NCI-H526 (cell line): ENCODE measurements around the gene SIKE1.
"Not testable (repeated sequence)": the region's sequence is repeated elsewhere in the genome, so short reads cannot be mapped to it uniquely, and the experiment has no call there.

Source experiments
- DNase-seq, 2 experiments: peaks; one replicate each; lab custom pipeline; 2025; lab: John Stamatoyannopoulos, UW

Gene SIKE1

DNA sequence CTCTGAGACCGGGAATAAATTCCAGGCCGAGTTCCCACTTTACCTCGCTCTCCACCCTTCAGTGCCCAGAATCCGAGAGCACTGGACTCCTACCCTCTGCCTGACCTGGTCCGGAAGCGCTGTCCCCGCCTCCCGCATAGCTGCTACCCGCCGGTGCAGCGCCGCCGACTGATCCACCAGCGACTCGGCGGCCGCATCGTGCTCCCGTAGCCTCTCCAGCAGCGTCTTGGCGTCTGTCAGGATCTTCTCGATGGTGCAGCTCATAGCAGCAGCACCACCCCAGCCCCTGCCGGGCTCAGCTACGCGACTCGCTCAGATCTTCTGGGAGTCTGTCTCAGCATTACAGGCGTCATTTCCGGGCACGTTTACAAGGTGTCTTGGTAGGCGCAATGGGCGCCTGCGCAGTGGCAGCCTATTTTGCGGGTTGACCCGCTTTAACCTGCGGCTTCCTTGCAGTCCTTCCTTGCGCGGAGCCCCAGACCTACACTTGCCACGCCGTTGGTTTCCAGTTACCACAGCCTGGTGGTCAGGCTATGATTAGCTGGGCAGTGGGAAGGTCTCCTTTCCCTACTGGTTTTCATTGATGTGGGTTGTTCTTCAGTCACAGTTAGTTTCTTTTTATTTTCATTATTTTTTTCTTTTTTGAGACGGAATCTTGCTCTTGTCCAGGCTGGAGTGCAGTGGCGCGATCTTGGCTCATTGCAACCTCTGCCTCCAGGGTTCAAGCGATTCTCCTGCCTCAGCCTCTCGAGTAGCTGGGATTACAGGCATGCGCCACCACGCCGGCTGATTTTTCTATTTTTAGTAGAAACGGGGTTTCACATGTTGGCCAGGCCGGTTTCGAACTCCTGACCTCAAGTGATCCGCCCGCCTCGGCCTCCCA is at the start of gene SIKE1:
Gene SIKE1, minus strand, starts transcription at position 342 of the 883 bp plus-strand sequence. Its CDS starts 78 bp downstream, at position 264.
- DNase-seq, result peak; percentile 96 to 98

DNA sequence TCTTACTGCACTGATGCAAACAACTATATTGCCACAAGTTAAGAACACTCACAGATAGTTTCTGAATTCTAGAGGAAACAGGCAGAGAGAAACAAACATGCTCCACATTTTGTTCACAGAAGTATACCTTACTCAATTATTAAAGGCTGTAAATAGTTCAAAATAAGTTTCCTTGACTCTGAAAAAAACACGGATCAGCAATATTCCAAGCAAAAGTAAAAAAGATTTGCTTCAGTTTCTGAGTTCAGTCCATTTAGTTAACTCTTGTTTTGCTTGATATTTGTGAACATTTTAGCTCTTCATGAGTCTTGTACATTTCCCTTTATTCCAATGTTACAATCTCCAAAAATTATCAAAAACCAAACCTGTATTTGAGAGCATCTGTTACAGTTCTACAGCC is 49.6 kb upstream of the SIKE1 start:
- not testable (repeated sequence) for DNase-seq

DNA sequence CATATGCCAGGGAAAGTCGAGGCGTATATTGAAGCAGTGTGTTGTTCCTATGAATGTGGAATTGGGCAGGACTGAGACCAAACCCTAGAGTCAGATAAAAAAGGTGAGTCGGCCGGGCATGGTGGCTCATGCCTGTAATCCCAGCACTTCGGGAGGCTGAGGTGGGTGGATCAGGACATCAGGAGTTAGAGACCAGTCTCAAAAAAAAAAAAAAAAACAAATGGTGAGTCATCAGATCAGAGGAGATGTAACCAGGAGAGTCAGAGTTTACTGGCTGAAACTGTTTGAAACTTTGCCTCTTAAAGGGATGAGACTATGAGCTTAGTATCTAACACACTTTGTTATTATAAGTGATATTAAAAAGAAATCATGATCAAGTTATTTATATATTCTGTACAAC is 47.8 kb upstream of the SIKE1 start:
- DNase-seq, result no peak

DNA sequence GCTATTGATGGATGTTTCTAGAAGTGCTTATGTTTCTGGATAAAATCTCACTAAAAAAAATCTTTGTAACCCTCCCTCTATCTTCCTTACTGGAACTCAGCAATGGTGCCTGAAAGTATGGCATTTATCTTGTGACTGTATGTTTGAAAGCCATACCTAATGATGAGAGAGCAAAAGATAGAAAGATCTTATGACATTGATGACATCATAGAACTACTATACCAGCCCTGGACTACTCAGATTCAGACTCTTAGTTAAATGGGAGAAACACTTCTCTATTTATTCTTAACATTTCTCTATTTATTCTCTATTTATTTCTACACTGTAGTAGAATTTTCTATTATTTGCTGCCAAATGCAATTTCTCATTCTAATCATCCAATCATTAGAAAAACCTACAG is 41.5 kb upstream of the SIKE1 start:
- no peak for DNase-seq

DNA sequence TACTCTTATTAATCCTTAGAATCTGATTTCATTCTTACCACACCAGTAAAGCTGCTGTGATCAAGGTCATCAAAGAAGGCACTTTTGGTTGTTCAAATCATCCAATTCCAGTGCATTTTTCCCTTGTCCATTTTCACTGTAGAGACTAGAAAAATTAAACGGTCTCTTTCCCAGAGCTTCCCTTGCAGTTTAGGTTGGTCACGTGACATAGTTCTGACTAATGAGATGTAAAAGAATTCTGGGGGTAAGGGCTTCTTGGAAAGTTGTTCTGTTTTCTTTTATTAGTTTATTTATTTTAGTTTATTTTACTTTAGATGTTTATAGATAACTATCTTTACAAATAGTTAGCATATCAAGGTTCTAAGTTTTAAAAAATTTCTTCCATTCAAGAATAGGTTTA is 39.9 kb upstream of the SIKE1 start:
- DNase-seq, result no peak

DNA sequence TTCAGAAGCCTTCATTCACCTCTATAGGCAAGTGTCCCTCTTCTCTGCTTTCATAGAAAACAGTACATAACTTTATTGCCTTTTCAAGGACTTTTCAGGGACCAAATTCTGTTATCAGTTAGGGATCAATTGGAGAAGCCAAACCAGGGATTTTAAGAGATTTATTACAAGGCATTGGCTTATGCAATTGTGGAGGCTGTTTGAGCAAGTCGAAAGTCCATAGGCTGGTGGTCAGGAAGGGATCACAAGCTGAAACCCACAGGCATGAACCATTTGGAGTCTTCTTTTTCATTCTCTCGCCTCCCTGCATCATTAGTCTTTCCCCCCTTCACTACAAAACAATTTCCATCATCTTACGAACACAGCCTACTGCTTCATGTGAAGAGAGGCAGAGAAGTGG is 39.4 kb upstream of the SIKE1 start:
- DNase-seq, result no peak

DNA sequence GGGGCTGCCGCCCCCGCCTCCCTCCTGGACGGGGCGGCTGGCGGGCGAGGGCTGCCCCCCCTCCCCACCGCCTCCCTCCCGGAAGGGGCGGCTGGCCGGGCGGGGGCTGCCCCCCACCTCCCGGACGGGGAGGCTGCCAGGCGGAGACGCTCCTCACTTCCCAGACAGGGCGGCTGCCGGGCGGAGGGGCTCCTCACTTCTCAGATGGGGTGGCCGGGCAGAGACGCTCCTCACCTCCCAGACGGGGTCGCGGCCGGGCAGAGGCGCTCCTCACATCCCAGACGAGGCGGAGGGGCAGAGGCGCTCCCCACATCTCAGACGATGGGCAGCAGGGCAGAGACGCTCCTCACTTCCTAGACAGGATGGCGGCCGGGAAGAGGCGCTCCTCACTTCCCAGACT is 24.0 kb upstream of the SIKE1 start:
- DNase-seq, result not testable (repeated sequence)

DNA sequence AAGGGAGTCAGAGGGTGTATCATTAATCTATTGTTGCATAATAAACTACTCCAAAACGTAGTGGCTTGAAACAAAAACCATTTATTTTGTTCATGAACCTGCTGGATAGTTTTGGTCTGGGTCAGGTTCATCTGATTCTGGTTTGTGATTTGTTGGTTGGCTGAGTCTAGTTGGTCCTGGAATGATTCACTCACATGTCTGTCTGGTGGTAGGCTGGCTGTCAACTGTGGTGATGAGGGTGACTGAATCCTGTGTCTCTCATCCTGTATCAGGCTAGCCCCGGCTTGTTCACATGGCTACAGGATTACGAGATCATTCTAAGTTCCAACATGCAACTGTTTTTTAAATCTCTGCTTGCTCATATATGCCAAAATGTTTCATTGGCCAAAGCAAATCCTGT is 22.5 kb upstream of the SIKE1 start:
- DNase-seq, result no peak

DNA sequence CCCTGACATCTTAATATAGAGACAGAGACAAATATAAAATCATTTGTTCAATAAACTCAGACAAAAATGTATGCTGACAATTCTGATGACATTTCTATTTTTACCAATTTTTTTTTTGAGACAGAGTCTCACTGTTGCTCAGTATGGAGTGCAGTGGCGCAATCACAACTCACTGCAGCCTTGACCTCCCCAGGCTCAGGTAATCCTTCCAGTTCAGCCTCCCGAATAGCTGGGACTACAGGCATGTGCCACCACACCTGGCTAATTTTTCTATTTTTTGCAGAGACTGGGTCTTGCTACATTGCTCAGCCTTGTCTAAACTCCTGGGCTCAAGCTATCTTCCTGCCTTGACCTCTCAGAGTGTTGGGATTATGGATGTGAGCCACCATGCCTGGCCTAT is 13.6 kb upstream of the SIKE1 start:
- DNase-seq, result no peak

DNA sequence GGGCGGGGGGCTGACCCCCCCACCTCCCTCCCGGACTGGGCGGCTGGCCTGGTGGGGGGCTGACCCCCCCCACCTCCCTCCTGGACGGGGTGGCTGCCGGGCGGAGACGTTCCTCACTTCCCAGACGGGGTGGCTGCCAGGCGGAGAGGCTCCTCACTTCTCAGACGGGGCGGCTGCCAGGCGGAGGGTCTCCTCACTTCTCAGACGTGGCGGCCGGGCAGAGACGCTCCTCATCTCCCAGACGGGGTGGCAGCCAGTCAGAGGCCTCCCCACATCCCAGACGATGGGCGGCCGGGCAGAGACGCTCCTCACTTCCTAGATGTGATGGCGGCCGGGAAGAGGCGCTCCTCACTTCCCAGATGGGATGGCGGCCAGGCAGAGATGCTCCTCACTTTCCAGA is 10.1 kb upstream of the SIKE1 start:
- not testable (repeated sequence) for DNase-seq

DNA sequence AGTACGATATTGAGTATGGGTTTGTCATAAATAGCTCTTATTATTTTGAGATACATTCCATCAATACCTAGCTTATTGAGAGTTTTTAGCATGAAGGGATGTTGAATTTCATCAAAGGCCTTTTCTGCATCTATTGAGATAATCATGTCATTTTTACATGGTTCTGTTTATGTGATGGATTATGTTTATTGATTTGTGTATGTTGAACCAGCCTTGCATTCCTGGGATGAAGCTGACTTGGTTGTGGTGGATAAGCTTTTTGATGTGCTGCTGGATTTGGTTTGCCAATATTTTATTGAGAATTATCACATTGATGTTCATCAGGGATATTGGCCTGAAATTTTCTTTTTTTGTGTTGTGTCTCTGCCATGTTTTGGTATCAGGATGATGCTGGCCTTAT is 6.0 kb upstream of the SIKE1 start:
- not testable (repeated sequence) for DNase-seq

DNA sequence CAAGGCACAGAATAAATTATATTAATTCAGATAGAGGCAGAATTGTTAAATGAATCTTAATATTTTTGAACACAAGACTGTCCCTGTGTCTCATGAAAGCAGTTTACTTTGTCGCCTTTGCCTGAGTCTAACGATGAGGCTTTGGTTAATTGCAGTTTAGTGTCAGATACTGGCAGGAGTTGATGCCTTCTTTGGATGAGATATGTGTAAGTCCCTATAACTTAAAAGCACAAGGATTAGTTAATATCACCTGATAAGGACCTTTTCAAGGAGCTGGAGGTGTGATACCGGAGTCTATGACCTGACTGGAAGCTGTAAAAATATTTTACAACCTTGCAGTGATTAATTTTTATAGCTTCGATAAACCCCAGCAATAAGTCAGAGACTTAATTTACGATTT is 2.0 kb upstream of the SIKE1 start:
- no peak for DNase-seq

DNA sequence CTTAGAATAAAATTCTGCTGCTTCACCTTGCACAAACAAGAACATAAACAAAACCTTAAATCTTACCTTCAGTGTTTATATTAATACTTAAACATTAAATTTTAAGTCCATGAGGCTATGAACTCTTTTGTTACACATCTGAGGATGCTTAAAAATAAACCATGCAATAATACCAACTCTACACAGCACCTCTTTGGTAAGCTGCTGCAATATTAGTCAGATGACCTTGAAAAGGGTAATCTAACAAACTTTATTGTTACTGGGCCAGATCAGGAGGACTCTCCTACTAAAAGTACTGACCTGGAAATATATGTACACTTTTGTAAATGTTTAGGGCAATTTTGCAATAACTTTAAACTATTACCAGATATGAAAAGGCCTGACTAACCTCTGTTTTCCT is 763 bp downstream of the SIKE1 start:
- no peak for DNase-seq

DNA sequence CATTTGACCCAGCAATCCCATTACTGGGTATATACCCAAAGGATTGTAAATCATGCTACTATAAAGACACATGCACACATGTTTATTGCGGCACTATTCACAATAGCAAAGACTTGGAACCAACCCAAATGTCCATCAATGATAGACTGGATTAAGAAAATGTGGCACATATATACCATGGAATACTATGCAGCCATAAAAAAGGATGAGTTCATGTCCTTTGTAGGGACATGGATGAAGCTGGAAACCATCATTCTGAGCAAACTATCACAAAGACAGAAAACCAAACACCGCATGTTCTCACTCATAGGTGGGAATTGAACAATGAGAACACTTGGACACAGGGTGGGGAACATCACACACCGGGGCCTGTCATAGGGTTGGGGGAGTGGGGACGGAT is 3.8 kb downstream of the SIKE1 start:
- DNase-seq, result not testable (repeated sequence)

DNA sequence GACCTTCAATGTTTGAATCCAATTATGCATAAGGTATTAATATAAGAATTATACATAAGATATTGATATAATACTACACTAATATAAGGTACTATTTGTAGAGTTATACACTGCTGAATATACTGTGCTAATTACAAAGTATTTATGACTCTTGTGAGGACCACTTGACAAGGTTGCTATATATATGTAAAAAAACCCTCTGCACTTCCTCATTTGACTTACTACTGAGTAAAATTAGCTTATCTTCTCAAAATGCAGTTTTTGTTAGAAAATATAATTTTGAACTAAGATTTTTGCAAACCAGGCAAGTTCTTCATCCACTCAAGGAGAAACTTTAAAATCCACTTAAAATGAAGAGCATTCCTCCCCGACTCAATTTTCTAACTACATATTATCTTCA is 8.5 kb downstream of the SIKE1 start:
- DNase-seq, result no peak

DNA sequence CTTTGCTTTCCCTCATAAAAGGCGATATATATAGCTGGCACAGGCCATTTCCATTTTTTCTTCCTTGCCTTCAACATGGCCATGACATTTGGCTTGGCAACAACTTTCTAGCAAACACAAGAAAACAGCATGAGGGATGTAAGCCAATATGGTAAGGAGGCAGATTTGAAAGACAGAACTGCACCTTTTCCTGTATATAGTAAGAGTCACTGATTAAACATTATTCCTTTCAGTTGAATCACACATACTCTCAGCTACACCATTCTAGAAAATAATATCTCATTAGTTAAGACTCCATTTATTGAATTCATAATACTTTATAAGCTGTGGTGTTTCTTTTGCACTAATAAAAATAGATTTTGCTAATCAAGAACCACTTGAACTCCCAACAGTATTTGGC is 9.5 kb downstream of the SIKE1 start:
- no peak for DNase-seq

DNA sequence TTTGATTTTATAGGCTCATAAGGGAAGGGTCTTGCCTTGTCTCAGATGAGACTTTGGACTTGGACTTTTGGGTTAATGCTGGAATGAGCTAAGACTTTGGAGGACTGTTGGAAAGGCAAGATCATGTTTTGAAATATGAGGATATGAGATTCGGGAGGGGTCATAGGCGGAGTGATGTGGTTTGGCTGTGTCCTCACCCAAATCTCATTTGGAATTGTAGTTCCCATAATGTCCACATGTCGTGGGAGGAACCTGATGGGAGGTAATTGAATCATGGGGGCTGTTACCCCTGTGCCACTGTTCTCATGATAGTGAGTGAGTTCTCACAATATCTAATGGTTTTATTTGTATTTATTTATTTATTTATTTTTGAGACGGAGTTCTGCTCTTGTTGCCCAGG is 15.8 kb downstream of the SIKE1 start:
- DNase-seq, result no peak

DNA sequence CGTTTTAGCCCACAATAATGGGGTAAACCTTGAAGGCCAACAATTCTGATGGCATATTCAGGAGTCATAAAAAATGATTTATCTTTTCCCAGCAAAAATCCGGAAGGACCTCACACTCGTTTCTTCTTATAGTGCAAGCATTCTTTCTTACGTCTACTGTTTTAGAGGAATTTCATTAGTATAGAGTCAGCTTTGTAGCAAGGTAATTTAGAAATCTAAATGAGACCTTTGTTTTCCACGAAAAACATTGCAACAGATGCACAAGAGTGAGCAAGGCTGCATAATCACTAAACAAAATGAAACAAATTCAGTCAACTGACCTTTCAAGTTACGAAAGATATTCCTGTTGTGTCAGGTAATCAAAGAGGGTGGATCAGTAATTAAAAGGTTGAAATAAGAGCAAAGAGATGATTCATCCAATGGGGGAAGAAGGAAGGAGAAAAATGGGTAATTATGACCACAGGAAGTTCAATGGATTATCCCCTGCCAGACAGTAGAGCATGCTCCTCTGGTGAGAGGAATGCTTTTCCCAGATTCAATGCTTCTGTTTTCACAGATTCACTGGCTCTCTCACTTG is 22.1 kb downstream of the SIKE1 start:
- no peak for DNase-seq

DNA sequence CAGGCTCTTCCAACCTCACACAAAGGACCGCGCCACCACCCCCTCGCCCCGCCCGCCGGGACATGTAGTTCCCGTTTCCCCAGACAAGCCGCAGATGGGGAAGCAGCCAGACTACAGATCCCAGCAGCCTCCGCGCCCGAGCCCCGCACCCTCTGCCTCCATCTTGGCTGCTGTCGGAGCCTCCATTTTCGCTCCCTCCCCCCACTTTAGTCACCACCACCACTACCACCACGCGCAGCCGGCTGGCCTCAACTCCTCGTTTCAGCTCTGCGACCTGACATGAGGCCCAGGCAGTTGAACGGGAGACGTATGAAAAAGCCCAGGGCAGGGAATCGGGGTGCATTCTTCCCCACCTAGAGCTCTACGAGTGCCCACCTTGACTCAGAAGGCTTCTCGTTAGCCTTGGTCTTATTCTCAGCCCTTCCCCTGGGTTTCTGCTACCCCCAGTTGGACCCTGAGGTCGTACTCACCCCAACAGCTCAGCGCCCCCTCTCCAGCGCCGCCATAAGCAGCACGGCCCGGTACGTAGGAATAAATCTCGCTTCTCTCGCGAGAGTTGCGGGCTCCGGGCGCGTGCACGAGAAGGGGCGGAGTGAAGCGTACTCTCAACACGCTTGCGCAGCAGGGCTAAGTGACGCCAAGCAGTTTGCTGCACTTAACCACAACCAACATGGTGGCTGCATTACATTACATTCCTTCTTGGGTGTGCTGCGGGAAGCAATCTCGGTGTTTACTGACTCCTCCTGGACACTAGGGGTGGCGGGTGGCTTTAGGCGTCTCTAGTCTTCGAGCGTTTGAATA is 22.8 kb downstream of the SIKE1 start, which contains the start of gene CSDE1:
Gene CSDE1, minus strand, starts transcription at position 530 of the 801 bp plus-strand sequence. CDS start 18,094 bp downstream, outside the sequence.
- DNase-seq, result peak; percentile 98 to 99

DNA sequence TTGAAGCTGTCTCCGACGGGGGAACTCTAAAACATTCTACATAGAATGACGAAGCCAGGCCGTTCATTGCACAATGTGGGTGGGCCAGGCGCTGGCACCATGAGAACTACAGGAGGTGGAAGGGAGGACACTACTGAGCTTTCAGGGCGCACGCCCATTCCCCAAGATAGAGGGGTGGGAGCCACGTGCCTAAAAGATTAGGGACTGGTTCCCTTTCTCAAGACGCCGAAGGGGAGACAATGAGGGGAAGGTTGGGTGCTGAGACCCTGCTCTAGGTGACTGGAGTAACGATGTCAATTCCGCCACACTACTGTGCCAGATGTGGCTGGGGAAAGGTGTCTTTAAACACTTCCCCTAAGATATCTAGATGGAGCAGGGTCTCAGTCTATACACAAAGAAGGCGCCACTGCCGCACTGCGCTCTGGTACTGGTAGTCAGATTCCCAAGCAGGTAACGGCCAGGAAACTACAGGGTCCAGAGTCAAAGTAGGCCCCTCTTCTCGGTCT is 23.5 kb downstream of the SIKE1 start:
- peak; percentile 30 to 51 for DNase-seq

DNA sequence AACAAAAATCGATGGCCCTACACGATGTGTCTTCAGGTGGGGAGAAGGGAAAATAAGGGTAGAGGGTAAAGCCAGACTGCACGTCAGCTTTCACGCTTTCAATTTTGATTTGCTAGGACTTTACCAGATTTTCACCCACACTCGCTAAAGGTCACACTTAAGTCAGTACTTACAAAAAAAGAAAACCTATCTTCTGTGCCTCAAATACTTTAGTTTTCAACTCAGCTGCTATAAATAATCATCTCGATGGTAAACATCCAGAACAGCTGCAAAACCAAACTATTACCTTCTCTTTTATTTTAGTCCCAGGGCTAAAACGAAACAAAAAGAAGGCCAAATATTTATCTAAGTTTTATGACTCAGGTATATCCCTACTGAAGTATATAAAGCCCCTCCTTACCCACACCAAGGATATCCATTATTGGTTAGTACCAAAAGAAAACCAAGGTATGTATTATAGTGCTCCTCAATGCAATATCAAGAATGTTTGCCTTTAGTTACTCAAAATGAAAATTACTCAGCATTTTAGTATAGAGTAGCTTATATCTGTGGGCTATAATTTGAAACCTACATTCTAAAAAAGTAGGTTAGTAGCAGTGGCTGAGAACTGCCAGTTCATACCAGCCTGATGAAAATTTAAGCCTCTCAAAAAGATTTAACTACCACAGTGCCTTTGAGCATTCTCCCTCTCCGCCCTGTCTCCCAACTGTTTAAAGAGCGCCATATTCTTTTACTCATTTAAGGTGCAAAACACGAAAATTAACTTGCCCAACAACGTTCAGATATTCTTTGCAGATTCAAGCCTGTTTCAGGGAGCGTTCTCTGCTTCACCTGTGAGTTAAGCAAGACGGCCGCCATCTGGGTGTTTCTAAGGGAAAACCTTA is 24.2 kb downstream of the SIKE1 start:
- no peak for DNase-seq
